MM.1S (cell line): Measurements from ENCODE around the gene CLP1.
A peak's percentile ranks its signal among the peaks of the same experiment; 100 is the strongest.

Source experiments
- DNase-seq: peaks from one replicate; pipeline ENCODE4 v3.0.0-alpha.2; 2015
- H2AFZ ChIP-seq: fragments of 300-600 bp; sonication (generic); 2 replicates; pipeline ENCODE4 v1.6.0; 2016; ENCODE audit warnings: antibody characterized with exemption, low read length
- H3F3A ChIP-seq: fragments of 300-600 bp; sonication (generic); 2 replicates; pipeline ENCODE4 v1.6.1; 2016; ENCODE audit warnings: mild to moderate bottlenecking, antibody characterized with exemption, low read length, moderate library complexity, mixed read lengths; ENCODE audit not compliant: insufficient read depth
- H3K27ac ChIP-seq: fragments of 300-600 bp; sonication (generic); 2 replicates; pipeline ENCODE4 v1.5.1; 2016; ENCODE audit warnings: mild to moderate bottlenecking, low read length
- H3K27me3 ChIP-seq: fragments of 300-600 bp; sonication (generic); replicated peaks from 2 replicates; pipeline ENCODE4 v1.6.0; 2016; ENCODE audit warnings: low read length; ENCODE audit not compliant: insufficient read depth
- H3K36me3 ChIP-seq: fragments of 300-600 bp; sonication (generic); replicated peaks from 2 replicates; pipeline ENCODE4 v1.6.1; 2016; ENCODE audit warnings: mild to moderate bottlenecking, low read length, mixed read lengths; ENCODE audit not compliant: insufficient read depth
- H3K4me1 ChIP-seq: fragments of 300-600 bp; sonication (generic); 2 replicates; pipeline ENCODE4 v1.6.1; 2016; ENCODE audit warnings: low read length, mixed read lengths
- H3K4me2 ChIP-seq: fragments of 300-600 bp; sonication (generic); 2 replicates; pipeline ENCODE4 v1.6.0; 2016; ENCODE audit warnings: low read depth, low read length
- H3K4me3 ChIP-seq: fragments of 300-600 bp; sonication (generic); 2 replicates; pipeline ENCODE4 v1.5.1; 2016; ENCODE audit warnings: low read length, mixed read lengths
- H3K79me2 ChIP-seq: fragments of 300-600 bp; sonication (generic); 2 replicates; pipeline ENCODE4 v1.6.1; 2016; ENCODE audit warnings: mixed run types, low read length, mixed read lengths
- H3K9ac ChIP-seq: fragments of 300-600 bp; sonication (generic); 2 replicates; pipeline ENCODE4 v1.6.1; 2016; ENCODE audit warnings: low read length, mixed read lengths
- H3K9me2 ChIP-seq: fragments of 300-600 bp; sonication (generic); replicated peaks from 2 replicates; pipeline ENCODE4 v1.6.1; 2016; ENCODE audit warnings: mild to moderate bottlenecking, low read length, mixed read lengths; ENCODE audit not compliant: insufficient read depth
- H3K9me3 ChIP-seq: fragments of 300-600 bp; sonication (generic); replicated peaks from 2 replicates; pipeline ENCODE4 v1.6.1; 2016; ENCODE audit warnings: mild to moderate bottlenecking, low read length, mixed read lengths; ENCODE audit not compliant: insufficient read depth
- H4K20me1 ChIP-seq: fragments of 300-600 bp; sonication (generic); 2 replicates; pipeline ENCODE4 v1.6.1; 2016; ENCODE audit warnings: mild to moderate bottlenecking, low read length, moderate library complexity, mixed read lengths; ENCODE audit not compliant: insufficient read depth
- EZH2 ChIP-seq: fragments of 300-600 bp; sonication (generic); optimal IDR thresholded peaks from 2 replicates; pipeline ENCODE3; 2017; ENCODE audit warnings: low read depth, mild to moderate bottlenecking, antibody characterized with exemption, low read length, mixed read lengths
- EZH2phosphoT487 ChIP-seq: fragments of 300-600 bp; sonication (generic); IDR thresholded peaks from 2 replicates; pipeline ENCODE4 v1.6.1; 2018; ENCODE audit warnings: antibody characterized with exemption, low read length
- TF ChIP-seq, protein P1 (sequence below): fragments of 300-600 bp; sonication (generic); IDR thresholded peaks from 2 replicates; pipeline ENCODE4 v1.5.1; 2016; ENCODE audit warnings: antibody characterized with exemption, low read length, mixed read lengths

CLP1 gene

DNA sequence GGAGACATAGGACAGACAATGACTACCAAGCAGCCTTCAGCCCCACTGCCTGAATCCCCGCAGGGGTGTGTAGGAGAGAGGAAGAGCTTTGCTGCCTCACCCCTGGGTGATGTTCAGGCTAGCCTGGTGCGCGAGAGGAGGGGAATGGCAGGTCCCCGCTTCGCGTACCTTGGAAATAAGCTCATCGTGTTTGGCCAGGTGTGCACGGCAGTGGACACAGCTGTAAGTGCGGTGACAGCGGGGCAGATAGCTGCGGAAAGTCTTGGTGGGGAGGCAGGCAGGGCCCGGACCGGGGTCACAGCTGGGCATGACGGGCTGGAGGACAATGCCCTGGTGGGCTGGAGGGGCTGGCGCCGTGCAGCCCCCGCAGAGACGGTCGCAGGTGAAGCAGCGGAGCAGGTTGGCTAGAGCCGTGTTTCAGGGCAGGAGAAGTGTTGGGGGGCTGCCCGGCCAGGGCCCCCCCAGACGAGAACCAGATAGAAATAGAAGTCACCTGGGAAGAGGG, 10.7 kb upstream of the CLP1 start:
- no peak overlapping the region for H3K9ac ChIP-seq
- TF ChIP-seq, protein P1, sequence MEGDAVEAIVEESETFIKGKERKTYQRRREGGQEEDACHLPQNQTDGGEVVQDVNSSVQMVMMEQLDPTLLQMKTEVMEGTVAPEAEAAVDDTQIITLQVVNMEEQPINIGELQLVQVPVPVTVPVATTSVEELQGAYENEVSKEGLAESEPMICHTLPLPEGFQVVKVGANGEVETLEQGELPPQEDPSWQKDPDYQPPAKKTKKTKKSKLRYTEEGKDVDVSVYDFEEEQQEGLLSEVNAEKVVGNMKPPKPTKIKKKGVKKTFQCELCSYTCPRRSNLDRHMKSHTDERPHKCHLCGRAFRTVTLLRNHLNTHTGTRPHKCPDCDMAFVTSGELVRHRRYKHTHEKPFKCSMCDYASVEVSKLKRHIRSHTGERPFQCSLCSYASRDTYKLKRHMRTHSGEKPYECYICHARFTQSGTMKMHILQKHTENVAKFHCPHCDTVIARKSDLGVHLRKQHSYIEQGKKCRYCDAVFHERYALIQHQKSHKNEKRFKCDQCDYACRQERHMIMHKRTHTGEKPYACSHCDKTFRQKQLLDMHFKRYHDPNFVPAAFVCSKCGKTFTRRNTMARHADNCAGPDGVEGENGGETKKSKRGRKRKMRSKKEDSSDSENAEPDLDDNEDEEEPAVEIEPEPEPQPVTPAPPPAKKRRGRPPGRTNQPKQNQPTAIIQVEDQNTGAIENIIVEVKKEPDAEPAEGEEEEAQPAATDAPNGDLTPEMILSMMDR, result no peak
- TF ChIP-seq EZH2phosphoT487, result no peak
- TF ChIP-seq EZH2, result no peak
- no peak overlapping the region for H3K4me3 ChIP-seq

DNA sequence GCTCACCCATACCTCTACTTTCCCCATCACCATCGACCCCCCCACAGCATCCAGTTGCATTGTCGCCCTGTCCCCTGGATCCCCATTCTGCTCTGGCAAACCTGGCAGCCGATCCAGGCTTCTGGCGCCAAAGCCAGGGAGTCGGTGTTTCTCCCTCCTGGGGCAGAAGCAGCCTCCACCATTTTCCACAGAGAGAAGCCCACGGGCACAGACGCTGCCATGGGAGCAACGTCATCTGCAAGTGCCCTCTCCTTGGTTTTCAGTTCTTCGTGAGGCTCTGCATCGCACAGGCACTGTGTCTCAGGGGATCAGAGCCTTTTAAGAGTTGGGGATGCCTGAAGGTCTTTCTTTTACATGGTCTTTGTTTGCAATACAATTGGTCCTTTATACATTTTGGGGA, 10.2 kb upstream of the CLP1 start:
- no peak for DNase-seq
- H3K27me3 ChIP-seq, result peaks cover 29% of the 10 kb centered on the region
- H3K4me2 ChIP-seq, result no peak overlapping the region
- no peaks in the 10 kb centered on the region for H3K9me3 ChIP-seq
- H3K27ac ChIP-seq, result no peak overlapping the region
- H2AFZ ChIP-seq, result no peak overlapping the region
- H3K9ac ChIP-seq, result no peak overlapping the region
- peaks cover 17% of the 10 kb centered on the region for H3K4me1 ChIP-seq
- H3K9me2 ChIP-seq, result no peaks in the 10 kb centered on the region
- no peak overlapping the region for H3K4me3 ChIP-seq
- peaks cover 7% of the 10 kb centered on the region for H3F3A ChIP-seq
- H4K20me1 ChIP-seq, result no peaks in the 10 kb centered on the region
- no peak for TF ChIP-seq EZH2phosphoT487
- no peak for TF ChIP-seq EZH2
- TF ChIP-seq, protein P1, result no peak
- H3K79me2 ChIP-seq, result no peaks in the 10 kb centered on the region
- H3K36me3 ChIP-seq, result no peaks in the 10 kb centered on the region

More for the DNA sequence above, 10.7 kb upstream of the CLP1 start:
- no peak for DNase-seq
- Histone ChIP-seq H3K9me2 (no peaks in the 10 kb centered on the region), H3K9me3 (no peaks in the 10 kb centered on the region), H3K27me3 (peaks cover 29% of the 10 kb centered on the region), H3K4me1 (peaks cover 17% of the 10 kb centered on the region), H3K4me2 (no peak overlapping the region), H3K79me2 (no peaks in the 10 kb centered on the region), H2AFZ (no peak overlapping the region), H3K36me3 (no peaks in the 10 kb centered on the region), H3K27ac (no peak overlapping the region), H3F3A (peaks cover 7% of the 10 kb centered on the region), H4K20me1 (no peaks in the 10 kb centered on the region)

DNA sequence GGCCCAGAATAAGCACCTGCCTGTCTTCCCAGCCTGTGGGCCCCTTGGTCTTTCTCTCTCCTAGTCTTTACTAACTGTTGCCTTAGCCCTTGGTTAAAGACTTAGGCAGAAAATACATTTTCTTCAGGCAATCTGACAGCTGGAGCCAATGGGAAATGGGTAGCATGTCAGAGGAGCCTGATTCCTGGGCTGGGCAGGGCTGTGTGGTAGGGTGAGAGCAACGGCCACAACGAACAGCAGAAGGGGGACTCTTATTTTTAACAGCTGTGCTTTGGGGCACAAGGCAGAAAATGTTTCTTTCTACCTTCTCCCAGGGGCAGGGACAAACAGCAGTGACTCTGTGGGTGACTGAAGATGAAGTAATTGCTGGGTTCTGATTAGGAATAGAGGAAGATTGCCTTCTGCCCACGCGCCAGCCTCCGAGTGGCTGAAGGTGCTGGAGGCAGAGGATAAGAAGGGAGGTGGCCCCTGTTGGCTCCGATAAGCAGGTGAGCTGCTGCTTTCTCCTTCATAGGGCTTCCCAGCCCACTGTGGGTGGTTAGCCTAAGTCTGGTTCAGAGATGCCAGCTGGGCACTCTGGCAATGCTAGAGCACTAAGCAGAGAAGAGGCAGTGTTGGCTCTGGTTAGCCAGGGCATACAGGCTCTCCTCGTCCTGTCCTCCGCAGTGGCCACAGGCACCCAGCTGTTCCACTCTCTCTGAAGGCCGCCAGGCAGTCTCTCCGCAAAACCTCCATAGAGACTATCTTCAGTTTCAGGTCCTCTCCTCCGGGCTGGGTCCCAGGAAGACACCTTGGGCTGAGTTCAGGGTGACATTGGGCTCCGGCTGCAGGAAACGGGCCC, 9.4 kb upstream of the CLP1 start:
- Histone ChIP-seq H3F3A (peaks cover 7% of the 10 kb centered on the region), H3K9ac (0 out of 2 replicates have a peak overlapping the region, but pooled peaks have one; percentile 7), H3K27me3 (peaks cover 29% of the 10 kb centered on the region), H3K36me3 (no peaks in the 10 kb centered on the region), H4K20me1 (no peaks in the 10 kb centered on the region), H3K4me1 (peaks cover 17% of the 10 kb centered on the region), H3K4me3 (peak overlapping the region; percentile 57; the same call in 1 of the 2 replicates), H3K79me2 (no peaks in the 10 kb centered on the region), H3K27ac (no peak overlapping the region; the same call in 1 of the 2 replicates), H3K4me2 (peak overlapping the region; percentile 92), H3K9me3 (no peaks in the 10 kb centered on the region), H3K9me2 (no peaks in the 10 kb centered on the region), H2AFZ (peak overlapping the region; percentile 75; the same call in 1 of the 2 replicates)
- DNase-seq, result no peak
- TF ChIP-seq, protein P1, result no peak
- TF ChIP-seq EZH2phosphoT487 (no peak), EZH2 (no peak)
